HEK293 (cell line): ENCODE results near the gene CNGB1.

ENCODE experiments used
- BCL11A ChIP-seq: fragments of 450-650 bp; formaldehyde crosslinking; IDR thresholded peaks from 2 replicates; pipeline ENCODE4 v1.5.1; 2016; ENCODE audit warnings: low read depth, missing biosample characterization, missing genetic modification characterization
- CTCF ChIP-seq: fragments of 450-650 bp; formaldehyde crosslinking; IDR thresholded peaks from 2 replicates; pipeline ENCODE4 v1.5.1; 2016; ENCODE audit warnings: missing biosample characterization, missing genetic modification characterization
- HOXA7 ChIP-seq: sonication (generic); formaldehyde crosslinking; IDR thresholded peaks from 2 replicates; pipeline ENCODE4 v1.8.1; 2022; ENCODE audit warnings: missing genetic modification reagents, borderline replicate concordance
- MZF1 ChIP-seq: fragments of 450-650 bp; formaldehyde crosslinking; IDR thresholded peaks from 2 replicates; pipeline ENCODE4 v1.5.1; 2017; ENCODE audit warnings: missing biosample characterization, missing genetic modification characterization, borderline replicate concordance
- ZBTB1 ChIP-seq: fragments of 450-650 bp; formaldehyde crosslinking; IDR thresholded peaks from 2 replicates; pipeline ENCODE4 v1.5.1; 2016; ENCODE audit warnings: missing biosample characterization, missing genetic modification characterization
- ZNF548 ChIP-seq: fragments of 450-650 bp; formaldehyde crosslinking; IDR thresholded peaks from 2 replicates; pipeline ENCODE4 v1.5.1; 2016; ENCODE audit warnings: missing biosample characterization, missing genetic modification characterization
- ZNF654 ChIP-seq: fragments of 450-650 bp; formaldehyde crosslinking; IDR thresholded peaks from 2 replicates; pipeline ENCODE4 v1.5.1; 2016; ENCODE audit warnings: low read depth, missing biosample characterization, missing genetic modification characterization
- ZNF660 ChIP-seq: fragments of 450-650 bp; IDR thresholded peaks from 2 replicates; pipeline ENCODE4 v1.5.1; 2018; ENCODE audit warnings: missing biosample characterization, mild to moderate bottlenecking, missing genetic modification characterization
- ZNF701 ChIP-seq: fragments of 450-650 bp; formaldehyde crosslinking; IDR thresholded peaks from 2 replicates; pipeline ENCODE4 v1.5.1; 2016; ENCODE audit warnings: missing biosample characterization, missing genetic modification characterization
- ZNF76 ChIP-seq: fragments of 450-650 bp; formaldehyde crosslinking; IDR thresholded peaks from 2 replicates; pipeline ENCODE4; 2016; ENCODE audit warnings: low read depth, missing biosample characterization, missing genetic modification characterization, borderline replicate concordance

GRCh38 chr16:57894390-57895080 is 76.4 kb downstream of the CNGB1 start:
- TF ChIP-seq BCL11A (tag by site-specific recombination) (no peak), HOXA7 (no peak), ZNF654 (tag by site-specific recombination) (no peak), CTCF (tag by site-specific recombination) (no peak), MZF1 (tag by site-specific recombination) (no peak), ZNF76 (tag by site-specific recombination) (no peak), ZNF660 (tag by site-specific recombination) (no peak), ZBTB1 (tag by site-specific recombination) (no peak), ZNF701 (no peak), ZNF548 (no peak)
